ENCODE data around the gene MED12L.

MED12L gene

GRCh38 chr3:151402349-151402748 is 316.9 kb downstream of the MED12L start:
- no peak overlapping the region for H3K4me2 ChIP-seq (ENCODE audit: low read depth, low read length)
- no peaks in the 10 kb centered on the region for H4K20me1 ChIP-seq (ENCODE audit: insufficient read depth, low read length)
- no peaks in the 10 kb centered on the region for H3K27me3 ChIP-seq (replicated peaks; ENCODE audit: insufficient read depth, low read length)
- no peaks in the 10 kb centered on the region for H3K9me3 ChIP-seq (replicated peaks; ENCODE audit: insufficient read depth, low read length)
- H3F3A ChIP-seq (ENCODE audit: insufficient read depth, low read length): no peaks in the 10 kb centered on the region
- H3K9ac ChIP-seq (ENCODE audit: low read length): no peak overlapping the region
- no peaks in the 10 kb centered on the region for H3K36me3 ChIP-seq (replicated peaks; ENCODE audit: insufficient read depth, low read length)
- H3K79me2 ChIP-seq (ENCODE audit: low read length): no peaks in the 10 kb centered on the region
- DNase-seq: no peak
- no peak overlapping the region for H2AFZ ChIP-seq (ENCODE audit: low read length)
- H3K27ac ChIP-seq (ENCODE audit: low read length): no peak overlapping the region
- TF ChIP-seq EZH2 (optimal IDR thresholded peaks at IDR 0.05; ENCODE audit: low read depth, low read length) (no peak), EZH2phosphoT487 (IDR thresholded peaks at IDR 0.05; ENCODE audit: low read length) (no peak)
- TF ChIP-seq, protein P1, sequence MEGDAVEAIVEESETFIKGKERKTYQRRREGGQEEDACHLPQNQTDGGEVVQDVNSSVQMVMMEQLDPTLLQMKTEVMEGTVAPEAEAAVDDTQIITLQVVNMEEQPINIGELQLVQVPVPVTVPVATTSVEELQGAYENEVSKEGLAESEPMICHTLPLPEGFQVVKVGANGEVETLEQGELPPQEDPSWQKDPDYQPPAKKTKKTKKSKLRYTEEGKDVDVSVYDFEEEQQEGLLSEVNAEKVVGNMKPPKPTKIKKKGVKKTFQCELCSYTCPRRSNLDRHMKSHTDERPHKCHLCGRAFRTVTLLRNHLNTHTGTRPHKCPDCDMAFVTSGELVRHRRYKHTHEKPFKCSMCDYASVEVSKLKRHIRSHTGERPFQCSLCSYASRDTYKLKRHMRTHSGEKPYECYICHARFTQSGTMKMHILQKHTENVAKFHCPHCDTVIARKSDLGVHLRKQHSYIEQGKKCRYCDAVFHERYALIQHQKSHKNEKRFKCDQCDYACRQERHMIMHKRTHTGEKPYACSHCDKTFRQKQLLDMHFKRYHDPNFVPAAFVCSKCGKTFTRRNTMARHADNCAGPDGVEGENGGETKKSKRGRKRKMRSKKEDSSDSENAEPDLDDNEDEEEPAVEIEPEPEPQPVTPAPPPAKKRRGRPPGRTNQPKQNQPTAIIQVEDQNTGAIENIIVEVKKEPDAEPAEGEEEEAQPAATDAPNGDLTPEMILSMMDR (IDR thresholded peaks at IDR 0.05; ENCODE audit: low read length): no peak
- no peaks in the 10 kb centered on the region for H3K9me2 ChIP-seq (replicated peaks; ENCODE audit: insufficient read depth, low read length)
- H3K4me1 ChIP-seq (ENCODE audit: low read length): no peaks in the 10 kb centered on the region
- H3K4me3 ChIP-seq (ENCODE audit: low read length): no peak overlapping the region

DNA sequence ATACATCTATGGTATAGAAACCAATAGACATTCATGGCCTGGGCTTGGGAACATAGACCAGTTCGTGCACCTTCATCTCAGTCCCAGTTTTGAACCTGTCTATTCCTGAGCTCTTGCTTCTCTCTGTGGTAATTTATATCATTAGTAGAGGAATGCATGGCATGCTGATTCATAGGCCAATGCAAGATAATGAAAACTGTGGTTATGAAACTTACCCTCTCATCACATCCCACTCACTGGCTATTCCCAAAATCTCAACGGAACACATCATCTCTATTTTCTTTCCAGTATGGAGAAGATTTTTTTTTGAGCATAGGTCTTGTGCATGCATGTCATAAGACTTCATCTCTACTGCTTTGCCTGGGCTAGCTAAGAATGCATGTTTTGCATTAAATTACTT is 317.8 kb downstream of the MED12L start:
- Histone ChIP-seq H4K20me1 (ENCODE audit: insufficient read depth, low read length) (no peaks in the 10 kb centered on the region), H3K9ac (ENCODE audit: low read length) (no peak overlapping the region), H3K4me1 (ENCODE audit: low read length) (no peaks in the 10 kb centered on the region), H3K4me3 (ENCODE audit: low read length) (no peak overlapping the region), H3F3A (ENCODE audit: insufficient read depth, low read length) (no peaks in the 10 kb centered on the region), H3K4me2 (ENCODE audit: low read depth, low read length) (no peak overlapping the region), H3K36me3 (replicated peaks; ENCODE audit: insufficient read depth, low read length) (no peaks in the 10 kb centered on the region), H3K27me3 (replicated peaks; ENCODE audit: insufficient read depth, low read length) (no peaks in the 10 kb centered on the region), H3K9me3 (replicated peaks; ENCODE audit: insufficient read depth, low read length) (no peaks in the 10 kb centered on the region), H2AFZ (ENCODE audit: low read length) (no peak overlapping the region), H3K79me2 (ENCODE audit: low read length) (no peaks in the 10 kb centered on the region), H3K9me2 (replicated peaks; ENCODE audit: insufficient read depth, low read length) (no peaks in the 10 kb centered on the region), H3K27ac (ENCODE audit: low read length) (no peak overlapping the region)
- TF ChIP-seq EZH2phosphoT487 (IDR thresholded peaks at IDR 0.05; ENCODE audit: low read length): no peak
- TF ChIP-seq, protein P1 (IDR thresholded peaks at IDR 0.05; ENCODE audit: low read length): no peak
- TF ChIP-seq EZH2 (optimal IDR thresholded peaks at IDR 0.05; ENCODE audit: low read depth, low read length): no peak
- DNase-seq: no peak

- DNase-seq: no peak
- no peaks in the 10 kb centered on the region for H3F3A ChIP-seq (ENCODE audit: insufficient read depth, low read length)
- H4K20me1 ChIP-seq (ENCODE audit: insufficient read depth, low read length): no peaks in the 10 kb centered on the region
- H3K36me3 ChIP-seq (replicated peaks; ENCODE audit: insufficient read depth, low read length): no peaks in the 10 kb centered on the region
- no peaks in the 10 kb centered on the region for H3K79me2 ChIP-seq (ENCODE audit: low read length)
- H2AFZ ChIP-seq (ENCODE audit: low read length): no peak overlapping the region
- H3K4me3 ChIP-seq (ENCODE audit: low read length): no peak overlapping the region
- no peaks in the 10 kb centered on the region for H3K27me3 ChIP-seq (replicated peaks; ENCODE audit: insufficient read depth, low read length)
- TF ChIP-seq EZH2phosphoT487 (IDR thresholded peaks at IDR 0.05; ENCODE audit: low read length): no peak
- TF ChIP-seq EZH2 (optimal IDR thresholded peaks at IDR 0.05; ENCODE audit: low read depth, low read length): no peak
- TF ChIP-seq, protein P1 (IDR thresholded peaks at IDR 0.05; ENCODE audit: low read length): no peak
- no peak overlapping the region for H3K4me2 ChIP-seq (ENCODE audit: low read depth, low read length)
- no peaks in the 10 kb centered on the region for H3K9me3 ChIP-seq (replicated peaks; ENCODE audit: insufficient read depth, low read length)
- no peak overlapping the region for H3K27ac ChIP-seq (ENCODE audit: low read length)
- H3K9ac ChIP-seq (ENCODE audit: low read length): no peak overlapping the region
- no peaks in the 10 kb centered on the region for H3K9me2 ChIP-seq (replicated peaks; ENCODE audit: insufficient read depth, low read length)
- no peaks in the 10 kb centered on the region for H3K4me1 ChIP-seq (ENCODE audit: low read length)
Measured at GRCh38 chr3:151404316-151404715, 318.9 kb downstream of the MED12L start.
